ENCODE measurements around the gene TRIM8.

GRCh38 chr10:102595293-102595692 lies 49.0 kb upstream of the TRIM8 start:
- no peak for TF ChIP-seq EZH2 (IDR thresholded peaks at IDR 0.05; ENCODE audit: insufficient read depth, poor library complexity, severe bottlenecking)
- no peak for TF ChIP-seq EZH2phosphoT487 (IDR thresholded peaks at IDR 0.05; ENCODE audit: insufficient read depth, low read depth)

All from GM23248 (cell line).